HG03064 (cell line): Measurements from ENCODE around the gene TMIE.

Experiments
- ATAC-seq: cut with Tn5 transposase; IDR thresholded peaks from one replicate; pipeline ENCODE4 v1.9.1; 2021; ENCODE audit warnings: low read depth; ENCODE audit not compliant: unreplicated experiment

Gene TMIE, protein sequence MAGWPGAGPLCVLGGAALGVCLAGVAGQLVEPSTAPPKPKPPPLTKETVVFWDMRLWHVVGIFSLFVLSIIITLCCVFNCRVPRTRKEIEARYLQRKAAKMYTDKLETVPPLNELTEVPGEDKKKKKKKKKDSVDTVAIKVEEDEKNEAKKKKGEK

DNA sequence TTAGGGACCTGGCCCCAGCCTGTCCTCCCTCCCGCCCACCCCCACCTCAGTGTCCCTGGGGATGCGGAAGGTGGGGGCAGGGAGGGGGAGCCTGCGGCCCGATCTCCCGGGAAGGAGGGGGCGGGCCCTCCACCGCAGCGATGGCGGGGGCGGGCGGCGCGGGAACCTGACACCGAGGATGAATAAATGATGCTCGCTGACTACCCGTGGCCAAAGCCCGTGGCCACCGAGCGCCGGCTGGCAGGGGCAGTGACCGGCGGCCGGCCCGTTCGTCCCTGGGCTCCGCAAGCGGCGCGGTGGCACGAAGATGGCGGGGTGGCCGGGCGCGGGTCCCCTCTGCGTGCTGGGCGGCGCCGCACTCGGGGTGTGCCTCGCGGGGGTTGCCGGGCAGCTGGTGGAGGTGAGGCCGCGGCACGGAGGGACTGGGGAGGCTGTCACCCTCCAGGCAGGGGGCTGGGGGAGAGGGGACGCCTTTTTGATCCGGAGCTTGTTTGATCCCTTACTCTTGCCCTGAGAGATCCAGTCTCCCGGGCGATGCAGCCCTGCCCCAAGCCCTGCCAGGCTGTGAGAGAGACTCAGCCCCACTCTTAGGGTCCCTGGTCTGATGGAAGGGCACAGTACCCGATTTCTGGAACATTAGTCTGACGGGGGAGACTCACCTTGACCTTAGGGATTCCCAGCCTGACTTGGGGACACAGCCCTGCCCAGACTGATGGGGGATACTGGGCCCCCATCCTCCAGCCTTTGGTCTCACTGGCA lies at the start of gene TMIE:
Gene TMIE (plus strand): TSS at position 212 of the 759 bp plus-strand sequence. CDS start 96 bp downstream, at position 308.
- ATAC-seq = no peak

DNA sequence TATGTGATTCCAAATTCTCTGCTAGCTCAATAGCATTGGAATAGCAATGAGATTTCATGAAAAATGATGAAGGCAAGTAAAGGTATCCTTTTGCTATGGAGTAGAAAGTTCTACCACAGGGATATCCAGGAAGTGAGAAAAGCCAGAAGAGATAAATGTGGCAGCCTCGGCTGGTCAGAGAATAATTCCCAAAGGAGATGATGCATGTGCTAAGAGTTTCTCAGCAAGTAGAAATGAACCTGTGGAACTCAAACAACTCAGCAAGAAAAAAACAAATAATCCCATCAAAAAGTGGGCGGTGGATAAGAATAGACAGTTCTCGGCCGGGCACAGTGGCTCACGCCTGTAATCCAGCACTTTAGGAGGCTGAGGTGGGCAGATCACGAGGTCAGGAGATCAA lies 45.9 kb upstream of the TMIE start:
- ATAC-seq = no peak

DNA sequence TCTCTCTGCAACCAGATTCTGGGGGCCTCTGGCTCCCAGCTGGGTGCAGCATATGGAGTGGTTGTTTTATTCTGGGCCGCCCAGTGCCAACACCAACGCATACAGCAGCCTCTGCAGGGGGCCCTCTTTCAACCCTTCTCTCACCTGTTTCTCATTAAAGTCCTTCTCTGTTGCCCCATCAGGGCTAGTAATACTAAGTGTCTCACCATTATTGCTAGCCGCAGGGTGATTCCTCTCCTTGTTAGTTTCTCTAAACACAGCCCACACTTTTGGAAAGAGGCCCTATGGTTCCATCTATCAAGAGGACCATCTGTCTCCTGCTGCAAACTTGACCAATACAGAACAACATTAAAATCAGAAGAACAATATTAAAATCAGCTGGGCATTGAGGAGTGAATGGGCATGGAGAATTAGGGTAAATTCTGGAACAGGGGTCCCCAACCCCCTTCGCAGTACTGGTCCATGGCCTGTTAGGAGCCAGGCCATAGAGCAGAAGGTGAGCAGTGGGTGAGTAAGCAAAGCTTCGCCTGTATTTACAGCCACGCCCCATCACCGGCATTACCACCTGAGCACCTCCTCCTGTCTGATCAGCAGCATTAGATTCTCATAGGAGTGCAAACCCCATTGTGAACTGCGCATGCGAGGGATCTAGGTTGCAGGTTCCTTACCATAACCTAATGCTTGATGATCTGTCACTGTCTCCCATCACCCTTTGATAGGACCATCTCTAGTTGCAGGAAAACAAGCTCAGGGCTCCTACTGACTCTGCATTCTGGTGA lies 44.2 kb upstream of the TMIE start:
- ATAC-seq = no peak

DNA sequence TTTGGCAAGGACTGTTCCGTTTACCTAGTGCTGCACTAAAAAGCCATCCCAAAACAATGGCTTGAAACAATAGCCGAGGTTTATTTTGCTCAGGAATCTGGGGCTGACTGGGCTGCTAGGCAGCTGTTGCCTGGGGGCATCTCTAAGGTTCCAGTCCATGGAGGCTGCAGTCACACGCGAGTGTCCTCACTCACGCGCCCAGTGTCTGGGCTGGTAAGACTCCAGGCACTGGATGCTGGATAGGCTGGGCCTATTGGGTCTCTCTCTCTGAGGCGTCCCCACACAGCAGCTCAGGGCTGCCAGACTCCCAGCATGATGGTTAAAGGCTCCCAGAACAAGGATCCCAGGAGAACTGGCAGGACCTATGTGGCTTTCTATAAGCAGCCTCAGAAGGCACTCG lies 41.9 kb upstream of the TMIE start:
- no peak for ATAC-seq

DNA sequence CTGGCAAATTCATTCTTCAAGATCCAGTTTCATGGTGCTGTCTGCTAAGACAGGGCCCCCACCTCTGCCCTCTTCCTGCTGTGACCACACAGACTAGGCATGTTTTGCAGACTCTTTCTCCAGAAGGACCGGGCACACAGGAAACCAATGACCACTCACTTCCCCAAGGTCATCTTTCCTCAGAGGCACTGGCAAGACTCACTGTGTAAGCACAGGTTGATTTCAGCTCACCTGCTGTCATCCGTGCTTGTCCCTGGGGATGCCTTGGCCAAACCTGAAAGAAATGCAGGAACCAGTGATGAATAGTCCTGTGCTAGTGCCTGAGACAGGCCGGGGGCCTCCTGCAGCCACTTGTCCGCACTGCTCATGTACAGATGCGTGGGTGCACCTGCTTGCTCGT lies 41.2 kb upstream of the TMIE start:
- ATAC-seq = no peak

DNA sequence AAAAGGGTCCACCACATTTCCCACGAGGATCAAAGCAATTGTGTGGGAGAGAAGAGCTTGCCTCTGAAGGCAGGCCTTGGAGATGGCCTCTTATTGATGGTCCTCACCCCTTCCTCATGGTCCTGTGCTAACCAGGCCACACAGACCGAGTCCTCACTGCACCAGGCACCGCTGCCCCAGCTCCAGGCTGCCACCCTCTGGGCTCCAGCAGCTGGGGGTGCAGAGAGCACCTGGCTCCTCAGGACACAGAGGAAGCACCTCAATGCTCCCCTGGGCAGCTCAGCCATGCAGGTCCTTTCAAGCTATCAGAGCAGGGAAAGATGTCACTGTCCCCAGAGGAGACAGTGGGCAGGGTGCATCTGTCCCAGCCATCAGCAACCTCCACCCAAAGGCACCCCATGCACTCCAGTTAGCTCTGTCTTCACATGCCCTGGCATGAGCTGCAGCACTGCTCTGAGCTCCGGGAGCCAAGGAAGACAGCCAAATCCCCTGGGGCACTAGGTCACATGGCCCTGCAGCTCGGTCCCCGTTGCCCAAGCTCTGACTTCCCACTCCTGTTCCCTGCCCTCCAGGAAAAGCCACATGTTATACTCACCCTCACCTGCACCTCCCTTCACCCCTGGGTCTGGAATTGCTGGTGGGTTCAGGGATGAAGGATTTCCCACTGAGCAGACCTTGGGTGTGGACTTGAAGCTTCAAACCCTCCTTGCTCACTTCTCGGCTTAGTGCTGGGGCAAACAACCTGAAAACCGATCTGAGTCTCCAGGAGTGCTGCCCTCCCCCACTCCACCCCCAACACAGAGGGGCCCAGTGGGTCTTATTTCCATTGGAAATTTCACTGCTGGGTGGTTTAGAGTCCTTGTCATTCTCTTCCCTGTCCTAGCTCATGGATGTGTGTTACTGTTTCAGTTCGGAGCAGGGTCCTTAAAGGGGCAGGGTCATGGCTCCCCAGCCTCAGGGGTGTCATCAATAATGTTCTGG lies 40.4 kb upstream of the TMIE start:
- no peak for ATAC-seq

DNA sequence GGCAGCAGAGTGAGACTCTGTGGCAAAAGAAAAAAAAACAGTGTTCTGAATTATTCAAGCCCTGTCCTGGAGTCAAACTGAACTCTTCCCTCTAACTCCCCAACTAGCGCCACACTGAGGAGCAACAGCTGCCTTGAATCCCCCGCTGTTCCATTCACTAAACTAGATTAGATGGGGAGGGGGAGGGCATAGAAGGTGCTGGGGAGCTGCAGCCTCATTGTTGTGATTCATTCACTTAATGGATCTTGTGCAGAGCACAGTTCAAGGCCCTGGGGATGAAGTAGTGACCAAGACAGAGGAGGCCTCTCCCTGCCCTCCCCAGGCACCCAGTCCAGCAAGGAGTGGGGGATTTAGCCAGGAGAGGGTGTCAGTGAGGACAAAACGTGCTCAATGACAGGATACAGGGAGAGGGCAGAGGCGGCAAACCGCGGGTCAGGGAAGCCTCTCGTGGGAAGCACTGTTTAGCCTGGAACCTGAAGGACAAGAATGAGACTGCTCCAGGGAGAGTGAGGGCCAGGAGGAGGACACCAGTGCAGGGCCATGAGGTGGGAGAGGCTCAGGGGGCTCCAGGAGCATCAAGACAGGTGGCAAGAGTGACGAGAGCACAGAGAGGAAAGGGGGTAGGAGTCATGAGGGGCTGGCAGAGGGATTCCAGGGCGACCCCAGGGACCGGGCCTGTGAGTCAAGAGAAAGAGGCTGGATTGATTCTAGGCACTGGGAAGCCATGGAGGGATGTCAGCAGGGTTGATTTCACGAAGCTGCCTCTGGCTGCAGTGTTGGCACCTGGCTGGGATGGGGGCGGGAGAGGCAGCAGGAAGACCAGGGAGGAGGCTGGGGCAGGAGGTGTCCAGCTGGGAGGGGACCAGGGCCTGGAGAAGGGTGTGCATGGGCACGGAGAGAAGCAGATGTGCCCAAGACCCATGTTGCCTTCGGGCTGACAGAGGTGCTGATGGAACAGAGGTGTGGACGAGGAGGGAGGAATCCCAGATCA lies 39.1 kb upstream of the TMIE start:
- ATAC-seq = no peak

DNA sequence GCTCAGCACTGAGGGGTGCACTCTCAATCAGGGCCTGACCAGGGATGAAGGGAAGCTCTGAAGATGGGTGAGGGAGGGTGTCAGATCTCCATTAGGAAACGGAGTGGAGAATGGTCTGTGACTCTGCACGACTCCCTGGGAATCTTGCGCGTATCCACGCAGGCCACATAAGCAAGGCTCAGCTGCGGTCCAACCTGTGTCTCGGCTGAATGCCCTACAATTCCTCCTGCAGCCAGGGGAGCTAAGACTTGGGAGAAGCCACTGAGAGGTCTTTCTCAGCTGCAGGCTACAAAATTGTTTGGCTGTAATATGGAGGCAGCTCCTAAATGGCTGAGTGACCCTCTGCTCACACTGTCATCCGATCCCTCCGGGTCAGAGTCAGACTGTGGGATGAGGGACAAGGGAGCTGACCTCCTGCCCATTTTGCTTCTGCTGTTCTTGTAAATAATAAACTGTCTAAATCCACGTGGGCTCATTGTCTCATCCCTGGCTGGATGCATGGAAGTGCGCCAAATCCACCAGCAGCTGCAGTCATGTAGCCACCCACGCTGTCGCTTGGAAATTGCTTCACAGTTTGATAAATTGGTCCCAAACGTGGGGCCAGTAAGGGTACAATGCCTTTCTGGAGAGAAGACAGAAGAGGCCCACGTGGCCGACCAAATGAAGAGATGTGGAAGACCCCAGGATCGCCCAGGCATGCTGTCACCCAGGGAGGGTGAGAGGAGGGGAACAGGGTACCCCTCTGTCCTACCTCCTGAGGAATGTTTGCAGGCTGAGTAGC lies 38.2 kb upstream of the TMIE start:
- ATAC-seq = no peak

DNA sequence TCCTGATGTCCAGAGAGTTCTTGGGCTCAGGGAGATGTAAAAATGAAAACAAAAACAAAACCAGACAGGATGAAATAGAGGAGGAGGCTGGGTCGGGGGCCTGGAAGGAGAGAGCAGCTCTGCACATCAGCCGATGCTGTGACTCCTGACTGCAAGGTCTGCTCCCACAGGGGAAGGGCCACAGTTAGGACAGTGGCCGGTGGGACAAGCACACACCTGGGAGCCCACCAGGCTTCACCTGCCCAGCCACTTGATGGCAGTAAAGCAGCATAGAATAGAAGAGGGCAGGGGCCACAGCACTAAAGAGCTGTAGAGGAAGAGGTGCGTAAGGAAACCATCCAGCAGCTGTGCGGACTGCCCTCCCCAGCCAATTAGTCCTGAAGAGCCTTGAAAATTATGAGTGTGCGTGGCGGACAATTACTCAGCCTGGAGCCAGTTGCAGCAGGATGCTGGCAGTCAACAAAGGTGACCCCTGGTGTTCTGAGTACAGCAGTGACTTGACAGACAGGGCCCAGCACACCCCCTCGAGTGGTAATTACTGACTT lies 37.5 kb upstream of the TMIE start:
- no peak for ATAC-seq

DNA sequence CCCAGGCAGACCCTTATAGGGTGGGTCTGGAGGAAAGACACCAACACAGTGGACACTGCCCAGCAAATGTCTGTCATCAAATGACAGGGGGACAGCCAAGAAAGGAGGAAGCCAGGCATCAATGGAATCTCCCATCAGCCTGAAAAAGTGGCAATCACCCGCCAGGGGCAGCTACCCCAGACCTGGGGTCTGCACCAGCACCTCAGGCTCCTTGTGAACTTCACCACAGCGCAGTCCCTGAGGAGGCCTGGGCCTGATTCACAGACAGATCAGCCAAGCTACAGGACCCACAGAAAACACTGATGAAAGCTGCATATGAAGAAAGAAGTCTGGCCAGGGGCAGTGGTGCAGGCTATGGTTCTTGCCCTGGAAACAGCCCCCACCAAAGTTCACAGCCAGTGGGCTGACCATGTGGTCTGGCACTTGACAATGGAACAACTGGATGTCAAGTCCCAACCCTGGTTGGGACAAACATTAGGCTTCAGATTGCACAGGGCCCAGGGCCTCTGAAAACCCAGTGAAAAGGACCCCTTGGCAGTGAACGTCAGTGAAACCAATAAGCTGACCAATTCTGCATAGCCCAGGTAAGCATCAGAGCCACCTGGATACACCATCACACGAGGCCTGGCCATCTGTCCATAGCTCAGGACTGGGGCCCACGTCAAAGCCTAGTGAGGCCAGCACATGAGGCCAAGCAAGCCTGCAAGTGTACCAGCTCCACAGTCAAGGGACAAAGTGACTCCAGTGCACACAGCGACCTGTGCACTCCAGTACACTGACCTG lies 36.8 kb upstream of the TMIE start:
- ATAC-seq = no peak

DNA sequence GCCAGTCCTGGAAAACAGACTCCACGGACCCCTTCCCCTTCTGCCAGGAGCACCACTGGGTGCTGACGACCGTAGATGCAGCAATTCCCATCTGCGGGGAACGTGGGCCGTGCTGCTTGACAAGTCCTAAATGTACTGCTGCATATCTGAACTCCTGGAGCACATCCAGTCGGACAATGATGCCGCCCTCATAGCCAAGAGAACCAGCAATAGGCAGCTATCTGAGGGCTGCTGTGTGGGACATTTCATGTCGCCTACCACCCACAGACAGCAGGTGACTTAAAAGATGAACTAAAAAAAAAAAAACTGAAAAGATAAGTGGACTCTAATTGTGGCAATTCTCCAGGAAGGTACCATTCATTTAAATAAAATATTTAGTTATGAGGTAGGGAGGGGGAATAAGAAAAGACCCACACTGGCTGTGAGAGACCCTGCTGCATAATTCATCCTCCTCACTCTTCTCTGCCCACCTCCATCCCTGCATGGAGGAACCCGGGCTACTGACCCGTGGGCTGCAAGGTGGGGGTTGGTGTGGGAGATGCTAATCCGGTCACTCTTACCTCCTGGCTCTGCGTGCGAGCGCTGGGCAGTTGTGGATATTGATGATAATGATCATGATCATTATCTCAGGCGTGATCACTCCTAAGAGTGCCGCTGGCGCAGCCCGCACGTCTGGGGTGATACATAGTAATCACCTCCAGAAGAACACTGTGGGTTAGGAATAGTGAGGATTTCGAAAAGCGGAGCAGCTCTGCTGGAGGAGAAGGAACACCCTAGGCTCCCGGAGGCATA lies 36.0 kb upstream of the TMIE start:
- no peak for ATAC-seq

DNA sequence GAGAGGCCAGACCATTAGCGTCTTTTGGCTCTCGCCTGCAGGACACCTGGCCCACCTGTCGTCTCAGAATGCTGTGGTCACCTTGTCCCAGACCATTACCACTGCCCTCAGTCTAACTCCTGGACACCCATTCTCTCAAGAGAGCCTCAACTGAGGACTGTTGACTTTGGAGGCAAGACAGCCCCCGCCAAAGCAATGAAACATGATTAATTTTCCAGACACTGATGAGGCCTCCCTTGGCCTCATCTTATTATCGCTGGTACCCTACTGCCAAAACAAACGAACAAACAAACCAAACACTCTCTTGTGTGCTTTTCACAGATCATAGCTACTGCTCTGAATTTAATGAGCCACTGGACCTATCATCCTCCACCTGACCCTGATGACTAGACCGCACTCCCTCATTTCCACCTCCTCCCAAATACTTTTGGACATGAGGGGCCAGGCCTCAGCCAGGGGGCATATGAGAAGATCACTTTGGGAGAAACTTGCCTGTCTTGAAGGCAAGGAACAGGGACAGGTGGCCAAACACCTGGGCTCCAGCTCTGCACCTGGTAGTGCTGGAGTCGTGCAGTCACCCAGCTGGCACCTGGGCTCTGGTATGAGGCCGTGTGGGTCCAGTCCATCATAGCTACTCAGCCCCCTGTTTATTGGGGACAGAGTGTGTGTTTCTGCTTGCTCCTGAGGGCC lies 35.3 kb upstream of the TMIE start:
- ATAC-seq = no peak

DNA sequence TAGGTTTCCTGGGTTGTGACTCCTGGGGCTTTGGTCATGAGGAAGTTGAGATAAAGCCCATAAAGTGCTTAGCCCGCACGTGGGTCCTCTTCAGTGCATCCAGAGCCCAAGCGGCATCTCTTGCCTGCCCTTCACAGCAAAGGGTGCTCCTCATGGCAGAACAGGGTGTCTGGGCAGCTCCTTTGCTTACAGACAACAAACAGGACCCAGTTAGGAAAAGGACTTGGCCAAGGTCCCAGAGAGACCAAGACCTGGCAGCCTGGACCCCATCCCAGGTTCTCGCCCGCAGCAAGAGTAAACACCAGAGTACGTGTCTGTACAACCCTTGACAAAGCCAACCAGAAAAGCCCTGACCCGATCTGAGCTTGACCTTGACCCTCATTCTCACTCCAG lies 34.7 kb upstream of the TMIE start:
- ATAC-seq = no peak

DNA sequence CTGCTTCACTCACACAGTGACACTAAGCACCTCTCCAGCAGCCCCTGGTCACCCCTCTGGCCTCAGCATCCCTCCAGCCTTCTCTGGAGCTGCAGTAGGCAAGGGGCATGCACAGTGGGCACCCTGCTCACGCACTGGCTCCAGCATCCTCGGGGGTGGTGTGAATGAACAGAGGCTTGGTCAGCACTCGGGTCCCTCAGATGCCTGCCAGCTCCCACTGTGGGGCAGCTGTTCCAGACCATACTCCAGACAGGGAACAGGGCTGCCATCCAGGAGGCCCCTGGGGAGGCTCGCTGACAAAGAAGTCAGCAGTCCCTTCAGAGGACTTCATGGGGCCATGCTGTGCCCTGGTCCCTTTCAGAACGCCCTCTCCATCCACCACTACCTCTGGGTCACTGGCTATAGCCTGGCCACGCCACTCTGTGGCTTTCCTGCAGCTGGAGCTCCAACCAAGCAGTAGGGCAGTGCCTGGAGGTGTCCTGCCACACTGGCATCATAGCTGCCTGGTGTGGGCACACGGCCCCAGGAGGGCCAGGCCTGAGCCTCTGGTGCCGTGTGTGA lies 34.1 kb upstream of the TMIE start:
- no peak for ATAC-seq

DNA sequence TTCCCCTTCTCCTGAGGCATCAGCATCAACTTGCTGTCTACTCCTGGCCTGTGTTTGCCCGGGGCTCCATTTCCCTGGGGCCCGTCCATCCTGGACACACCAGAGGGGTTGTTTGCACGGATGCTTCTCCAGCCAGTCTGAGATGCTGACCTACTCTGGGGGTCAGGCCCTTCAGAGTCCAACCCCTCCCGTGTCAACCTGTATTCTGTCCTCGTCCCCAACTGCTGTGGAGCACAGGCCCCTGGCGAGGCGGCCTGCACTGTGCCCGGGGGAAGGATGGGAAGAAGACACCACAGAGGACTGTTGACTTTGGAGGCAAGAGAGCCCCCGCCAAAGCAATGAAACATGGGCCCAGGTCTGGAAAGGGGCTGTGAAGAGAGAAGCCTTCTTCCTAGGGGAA lies 33.5 kb upstream of the TMIE start:
- ATAC-seq = no peak

DNA sequence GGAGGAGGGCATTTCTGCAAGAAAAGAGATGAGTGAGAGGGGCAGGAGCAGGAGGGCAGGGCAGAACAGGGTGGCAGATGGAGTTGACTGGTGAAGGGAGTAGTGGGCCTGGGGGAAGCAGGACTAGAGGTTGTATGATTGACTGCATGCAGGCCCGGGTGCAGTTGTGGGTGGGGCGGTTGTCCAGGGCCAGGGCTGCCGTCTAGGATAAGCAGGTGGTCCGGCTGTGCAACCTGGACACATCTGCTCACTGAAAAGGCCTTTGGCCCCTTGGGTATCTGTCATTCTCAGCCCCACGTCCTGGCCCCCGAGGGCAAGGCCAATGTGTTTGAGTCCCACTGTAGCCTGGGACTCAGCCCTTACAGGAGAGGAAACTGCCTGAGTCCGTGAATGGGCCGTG lies 33.1 kb upstream of the TMIE start:
- ATAC-seq = no peak
